NT2/D1 (cell line): ENCODE results near the gene PIGBOS1.
"Not testable (repeated sequence)": the region's sequence is repeated elsewhere in the genome, so short reads cannot be mapped to it uniquely, and the experiment has no call there.

ENCODE experiments used
- DNase-seq: peaks from one replicate; pipeline ENCODE4 v3.0.0-alpha.2; 2011; ENCODE audit warnings: low read depth, low spot score
- H3K27me3 ChIP-seq: 2 replicates; pipeline ENCODE4 v1.6.0; 2011; ENCODE audit warnings: mild to moderate bottlenecking; ENCODE audit not compliant: insufficient read length, insufficient read depth
- H3K36me3 ChIP-seq: 2 replicates; pipeline ENCODE4 v1.6.1; 2011; ENCODE audit warnings: mild to moderate bottlenecking, low read length, mixed read lengths; ENCODE audit not compliant: insufficient read depth, insufficient read length
- H3K4me1 ChIP-seq: 2 replicates; pipeline ENCODE4 v1.5.1; 2011; ENCODE audit not compliant: insufficient read depth, insufficient read length
- H3K4me3 ChIP-seq: 2 replicates; pipeline ENCODE4 v1.5.1; 2011; ENCODE audit warnings: low read depth; ENCODE audit not compliant: insufficient read length
- H3K9ac ChIP-seq: 2 replicates; pipeline ENCODE4 v1.6.0; 2011; ENCODE audit warnings: low read depth; ENCODE audit not compliant: insufficient read length
- H3K9me3 ChIP-seq: 2 replicates; pipeline ENCODE4 v1.5.1; 2011; ENCODE audit warnings: mild to moderate bottlenecking, low read length; ENCODE audit not compliant: insufficient read depth
- SUZ12 ChIP-seq: IDR thresholded peaks from 2 replicates; pipeline ENCODE4 v1.6.1; 2011; ENCODE audit not compliant: insufficient read length, insufficient read depth; ENCODE audit errors: extremely low read depth
- YY1 ChIP-seq: IDR thresholded peaks from 2 replicates; pipeline ENCODE4 v1.6.1; 2011; ENCODE audit not compliant: insufficient read length, insufficient read depth
- ZNF274 ChIP-seq: IDR thresholded peaks from 2 replicates; pipeline ENCODE4 v1.6.1; 2011; ENCODE audit warnings: mild to moderate bottlenecking, low read depth, low read length

PIGBOS1 gene

DNA sequence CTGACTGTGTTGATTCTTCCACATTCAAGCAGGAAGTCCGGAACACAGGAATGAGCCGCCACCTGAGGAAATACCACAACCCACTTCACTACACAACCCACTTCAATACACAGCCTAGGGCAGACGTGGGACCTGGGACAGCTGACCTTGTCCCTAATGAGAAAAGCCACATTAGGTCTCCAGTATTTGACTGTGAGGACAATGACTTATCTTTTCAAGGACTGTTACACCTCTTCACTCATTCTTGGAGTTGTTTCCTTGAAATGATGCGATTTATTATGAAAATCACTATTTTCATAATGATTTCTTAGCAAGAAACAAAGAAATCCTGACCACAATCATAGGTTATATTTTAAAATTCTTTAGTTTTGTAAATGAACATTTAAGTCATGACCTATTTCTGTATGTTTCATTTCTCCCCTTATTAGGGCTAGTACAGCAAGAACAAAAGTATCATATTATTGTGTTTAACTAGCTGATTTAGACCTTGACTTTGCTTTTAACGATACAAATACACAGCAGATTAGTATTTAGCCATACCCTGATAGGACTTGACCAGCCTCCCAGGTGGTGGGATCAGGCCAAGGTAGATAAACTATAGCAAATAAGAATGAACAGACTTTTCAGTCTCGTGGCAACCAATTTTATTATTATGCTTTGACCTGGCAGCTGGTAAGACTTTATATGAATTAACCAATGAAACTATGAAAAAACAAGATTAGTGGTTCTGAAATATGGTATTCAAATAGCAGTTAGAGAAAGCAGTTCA is 35.4 kb downstream of the PIGBOS1 start:
- H3K9ac ChIP-seq: no peak overlapping the region
- DNase-seq: no peak
- no peak for TF ChIP-seq YY1
- TF ChIP-seq ZNF274: no peak
- no peak for TF ChIP-seq SUZ12

DNA sequence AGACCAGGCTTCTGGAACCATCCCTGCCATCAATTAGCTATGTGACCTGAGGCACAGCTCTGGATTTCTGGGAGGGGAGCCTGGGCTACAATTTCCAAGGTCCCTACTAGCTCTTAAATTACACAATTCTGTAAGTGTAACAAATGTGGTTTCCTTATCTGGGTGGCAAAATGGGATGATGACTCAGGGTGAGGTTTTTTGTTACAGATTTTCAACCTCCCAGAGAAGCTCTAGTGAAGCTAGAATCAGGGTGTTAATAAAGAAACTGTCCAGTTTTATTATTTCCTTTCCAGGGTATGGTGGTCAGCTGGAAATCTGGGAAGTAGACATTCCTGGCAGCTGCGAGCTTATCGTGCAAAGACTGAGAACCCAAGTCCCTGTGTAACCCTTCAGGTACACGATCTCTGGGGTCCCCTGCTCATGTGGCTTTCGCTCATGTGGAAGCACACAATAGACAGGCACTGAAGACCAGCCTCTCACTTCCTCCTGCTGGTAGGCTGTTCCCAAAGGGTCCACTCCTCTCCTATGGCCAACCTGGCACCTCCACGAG is 36.6 kb downstream of the PIGBOS1 start:
- Histone ChIP-seq H3K36me3 (no peaks in the 10 kb centered on the region), H3K27me3 (no peaks in the 10 kb centered on the region), H3K9ac (no peak overlapping the region), H3K9me3 (no peaks in the 10 kb centered on the region), H3K4me3 (no peak overlapping the region), H3K4me1 (no peaks in the 10 kb centered on the region)
- DNase-seq: no peak
- TF ChIP-seq YY1: no peak
- TF ChIP-seq SUZ12: no peak
- TF ChIP-seq ZNF274: no peak

More for the DNA sequence above, 35.4 kb downstream of the PIGBOS1 start:
- no peak overlapping the region for H3K4me3 ChIP-seq
- no peaks in the 10 kb centered on the region for H3K9me3 ChIP-seq
- H3K27me3 ChIP-seq: no peaks in the 10 kb centered on the region
- H3K36me3 ChIP-seq: no peaks in the 10 kb centered on the region
- no peaks in the 10 kb centered on the region for H3K4me1 ChIP-seq

DNA sequence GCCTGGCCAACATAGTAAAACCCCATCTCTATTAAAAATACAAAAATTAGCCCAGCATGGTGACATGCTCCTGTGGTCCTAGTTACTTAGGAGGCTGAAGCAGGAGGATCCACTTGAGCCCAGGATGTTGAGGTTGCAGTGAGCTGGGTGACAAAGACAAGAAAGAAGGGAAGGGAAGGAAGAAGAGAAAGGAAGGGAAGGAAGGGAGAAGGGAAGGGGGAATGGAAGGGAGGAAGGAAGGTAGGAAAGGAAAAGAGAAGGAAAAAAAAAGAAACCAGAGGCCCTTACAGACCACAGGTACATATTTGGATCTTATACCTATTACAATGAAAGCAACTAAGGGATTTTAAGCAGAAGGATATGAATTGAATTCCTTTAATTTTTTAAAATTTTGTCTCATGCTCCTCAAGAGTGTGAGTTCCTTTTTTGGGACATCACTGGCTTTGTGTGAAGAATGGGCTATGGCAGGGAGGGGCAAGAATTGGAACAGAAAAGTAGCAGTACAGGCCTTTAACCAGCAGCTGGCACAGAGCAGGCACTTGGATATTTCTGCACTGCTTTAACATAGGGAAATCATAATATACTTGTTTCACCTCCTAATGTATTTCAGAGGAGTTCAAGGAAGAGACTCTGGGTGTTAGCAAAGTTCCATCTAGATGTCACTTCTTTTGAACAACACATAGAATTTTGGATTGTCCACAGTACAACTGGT is 37.2 kb downstream of the PIGBOS1 start:
- TF ChIP-seq YY1 (no peak), ZNF274 (no peak), SUZ12 (no peak)
- H3K9ac ChIP-seq: no peak overlapping the region
- no peak overlapping the region for H3K4me3 ChIP-seq
- no peaks in the 10 kb centered on the region for H3K4me1 ChIP-seq
- H3K36me3 ChIP-seq: no peaks in the 10 kb centered on the region
- no peaks in the 10 kb centered on the region for H3K27me3 ChIP-seq
- no peaks in the 10 kb centered on the region for H3K9me3 ChIP-seq
- no peak for DNase-seq

DNA sequence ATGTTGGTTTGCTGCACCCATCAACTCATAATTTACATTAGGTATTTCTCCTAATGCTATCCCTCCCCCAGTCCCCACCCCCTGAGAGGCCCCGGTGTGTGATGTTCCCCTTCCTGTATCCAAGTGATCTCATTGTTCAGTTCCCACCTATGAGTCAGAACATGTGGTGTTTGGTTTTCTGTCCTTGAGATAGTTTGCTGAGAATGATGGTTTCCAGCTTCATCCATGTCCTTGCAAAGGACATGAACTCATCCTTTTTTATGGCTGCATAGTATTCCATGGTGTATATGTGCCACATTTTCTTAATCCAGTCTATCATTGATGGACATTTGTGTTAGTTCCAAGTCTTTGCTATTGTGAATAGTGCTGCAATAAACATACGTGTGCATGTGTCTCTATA is 38.3 kb downstream of the PIGBOS1 start:
- H3K9me3 ChIP-seq, H3K27me3 ChIP-seq, DNase-seq, H3K4me3 ChIP-seq, H3K9ac ChIP-seq, H3K36me3 ChIP-seq, H3K4me1 ChIP-seq: not testable (repeated sequence)

DNA sequence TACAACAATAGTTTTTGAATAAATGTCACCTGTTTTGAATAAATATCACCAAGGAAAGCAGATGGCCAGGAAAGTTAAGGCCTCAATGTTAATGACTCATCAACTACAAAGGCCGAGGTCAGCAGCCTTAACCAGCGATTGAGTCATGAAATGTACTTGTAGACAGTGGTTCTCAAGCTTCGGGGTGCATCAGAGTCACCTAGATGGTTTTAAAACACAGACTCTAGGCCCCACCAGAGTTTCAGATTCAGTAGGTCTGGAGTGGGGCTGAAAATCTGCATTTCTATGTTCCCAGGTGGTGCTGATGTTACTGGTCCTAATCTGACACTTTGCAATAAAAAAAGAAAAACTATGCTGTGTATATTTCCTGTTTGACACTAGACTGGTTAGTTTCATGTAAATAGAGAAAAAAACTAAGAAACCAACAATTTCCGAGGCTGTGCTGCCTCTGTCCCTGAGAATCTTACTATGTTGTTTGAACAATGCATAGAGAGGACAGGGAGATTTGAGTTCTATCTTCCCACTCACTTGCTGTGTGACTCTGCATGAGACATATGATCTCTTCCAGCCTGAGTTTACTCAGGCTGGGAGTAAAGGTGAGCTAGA is 39.1 kb downstream of the PIGBOS1 start:
- Histone ChIP-seq H3K9ac (no peak overlapping the region), H3K27me3 (no peaks in the 10 kb centered on the region), H3K36me3 (no peaks in the 10 kb centered on the region), H3K4me1 (no peaks in the 10 kb centered on the region), H3K9me3 (no peaks in the 10 kb centered on the region), H3K4me3 (no peak overlapping the region)
- DNase-seq: no peak
- TF ChIP-seq YY1: no peak
- TF ChIP-seq SUZ12: no peak
- no peak for TF ChIP-seq ZNF274

DNA sequence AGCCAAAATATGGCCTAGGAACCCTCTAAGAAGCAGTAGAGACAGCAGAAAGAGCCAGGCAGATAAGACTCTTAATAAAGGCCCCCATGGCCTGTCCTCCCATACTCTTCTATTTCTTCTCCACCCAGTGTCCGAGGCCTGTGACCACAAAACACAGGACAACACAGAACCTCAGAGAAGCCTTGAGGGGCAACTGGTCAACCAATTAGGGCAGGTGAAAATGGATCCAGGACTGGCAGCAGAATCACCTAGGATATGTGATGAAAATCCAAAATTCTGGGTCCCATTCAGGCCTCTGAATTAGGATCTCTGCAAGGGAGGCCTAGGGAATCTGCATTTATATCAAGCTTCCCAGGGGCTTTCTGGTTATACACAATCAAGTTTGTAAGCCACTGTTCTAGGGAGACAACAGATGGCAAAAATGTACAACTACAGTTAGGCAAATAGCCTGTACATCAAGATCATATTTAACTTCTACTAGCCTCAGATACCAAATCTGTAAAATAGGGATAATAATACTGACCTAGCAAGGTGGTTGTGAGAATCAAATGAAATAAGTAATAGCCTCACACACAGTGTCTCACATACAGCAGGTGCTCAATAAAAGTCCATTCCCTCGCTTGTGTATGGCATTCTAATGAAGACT is 39.7 kb downstream of the PIGBOS1 start:
- no peaks in the 10 kb centered on the region for H3K4me1 ChIP-seq
- no peaks in the 10 kb centered on the region for H3K9me3 ChIP-seq
- no peak overlapping the region for H3K4me3 ChIP-seq
- TF ChIP-seq ZNF274: no peak
- TF ChIP-seq SUZ12: no peak
- no peak for TF ChIP-seq YY1
- no peak for DNase-seq
- no peaks in the 10 kb centered on the region for H3K27me3 ChIP-seq
- H3K36me3 ChIP-seq: no peaks in the 10 kb centered on the region
- no peak overlapping the region for H3K9ac ChIP-seq

DNA sequence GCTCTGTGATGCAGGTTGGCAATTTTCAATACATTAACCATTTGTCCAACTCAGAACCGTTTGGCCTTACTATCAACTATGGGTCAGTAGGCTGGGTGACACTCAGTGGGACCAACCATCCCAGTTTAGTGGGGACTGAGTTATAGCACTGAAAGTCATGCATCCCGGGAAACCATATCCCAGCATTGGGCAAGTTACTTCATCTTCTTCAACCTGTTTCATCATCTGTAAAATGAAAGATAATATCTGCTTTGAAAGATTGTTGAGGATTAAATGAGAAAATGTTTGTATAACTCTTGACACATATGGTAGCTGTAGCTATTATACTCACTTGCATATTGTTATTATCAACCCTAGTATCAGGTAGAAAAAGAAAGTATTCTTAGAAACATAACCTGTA is 41.2 kb downstream of the PIGBOS1 start:
- Histone ChIP-seq H3K36me3 (no peaks in the 10 kb centered on the region), H3K9me3 (no peaks in the 10 kb centered on the region), H3K4me1 (no peaks in the 10 kb centered on the region), H3K27me3 (no peaks in the 10 kb centered on the region), H3K9ac (no peak overlapping the region), H3K4me3 (no peak overlapping the region)
- DNase-seq: no peak
- TF ChIP-seq SUZ12 (no peak), YY1 (no peak)
